HG02623 (cell line): ENCODE measurements around the gene MFN1.

Source experiments
- ATAC-seq: cut with Tn5 transposase; IDR thresholded peaks from one replicate; pipeline ENCODE4 v1.9.1; 2021; ENCODE audit warnings: moderate library complexity; ENCODE audit not compliant: unreplicated experiment

MFN1 gene

GRCh38 chr3:179336345-179336929 is 11.1 kb upstream of the MFN1 start:
- ATAC-seq: no peak

- ATAC-seq: peak; percentile 63
Observed at GRCh38 chr3:179348325-179349013, 960 bp downstream of the MFN1 start.

GRCh38 chr3:179355996-179356395 is 8.5 kb downstream of the MFN1 start:
- ATAC-seq: no peak

GRCh38 chr3:179363332-179363731 is 15.8 kb downstream of the MFN1 start:
- no peak for ATAC-seq

GRCh38 chr3:179369621-179370020 is 22.1 kb downstream of the MFN1 start:
- ATAC-seq: no peak

GRCh38 chr3:179373938-179374337 is 26.4 kb downstream of the MFN1 start:
- ATAC-seq: no peak

- no peak for ATAC-seq
Observed at GRCh38 chr3:179375091-179375999, 27.8 kb downstream of the MFN1 start.

- no peak for ATAC-seq
Observed at GRCh38 chr3:179376474-179376873, 29.0 kb downstream of the MFN1 start.

GRCh38 chr3:179391906-179392305 is 44.4 kb downstream of the MFN1 start:
- no peak for ATAC-seq

- ATAC-seq: no peak
Observed at GRCh38 chr3:179398574-179399231, 51.2 kb downstream of the MFN1 start.

GRCh38 chr3:179401561-179401960 is 54.1 kb downstream of the MFN1 start:
- ATAC-seq: no peak

GRCh38 chr3:179402963-179403362 is 55.5 kb downstream of the MFN1 start:
- ATAC-seq: no peak

- ATAC-seq: no peak
Observed at GRCh38 chr3:179404307-179404706, 56.8 kb downstream of the MFN1 start.

- no peak for ATAC-seq
Observed at GRCh38 chr3:179410331-179410730, 62.8 kb downstream of the MFN1 start.

GRCh38 chr3:179410999-179411398 is 63.5 kb downstream of the MFN1 start:
- no peak for ATAC-seq

GRCh38 chr3:179414804-179415203 is 67.3 kb downstream of the MFN1 start:
- ATAC-seq: no peak

GRCh38 chr3:179415377-179415776 is 67.9 kb downstream of the MFN1 start:
- no peak for ATAC-seq

GRCh38 chr3:179416681-179417080 is 69.2 kb downstream of the MFN1 start:
- no peak for ATAC-seq

- ATAC-seq: no peak
Observed at GRCh38 chr3:179418610-179419009, 71.1 kb downstream of the MFN1 start.

GRCh38 chr3:179421500-179421899 is 74.0 kb downstream of the MFN1 start:
- ATAC-seq: no peak

- no peak for ATAC-seq
Observed at GRCh38 chr3:179425075-179425474, 77.6 kb downstream of the MFN1 start.
